Stomach (tissue), 9 donors: ENCODE data around the gene CUEDC1. TPM values are rescaled to one million over a fixed set of nuclear protein-coding genes. Genes with fewer than 3 reads are reported as not detected.
A peak's percentile ranks its signal among the peaks of the same experiment; 100 is the strongest.

ENCODE experiments used
- DNase-seq, 2 donors: peaks; one replicate each; pipeline versions ENCODE4 v3.0.0 to v3.0.0-alpha.2; 2013 to 2019
- H3K27ac ChIP-seq, 5 donors: fragments of 200-600 bp in 4 of 5; sonication (generic) in 4 of 5; one replicate each; pipeline ENCODE4 v1.5.1; 2013 to 2019; ENCODE audit warnings: mild to moderate bottlenecking in 1 of 5, moderate library complexity in 1 of 5
- H3K27me3 ChIP-seq, 3 donors: fragments of 200-600 bp; sonication (generic); one replicate each; pipeline ENCODE4 v1.5.1; 2017 to 2019; ENCODE audit warnings: mixed run types in 1 of 3
- H3K36me3 ChIP-seq, 4 donors: fragments of 200-600 bp; sonication (generic); 1 replicate in 3 of 4; 2 replicates in 1 of 4; pipeline ENCODE4 v1.5.1; 2016 to 2019
- H3K4me1 ChIP-seq, 4 donors: fragments of 200-600 bp; sonication (generic); one replicate each; pipeline ENCODE4 v1.5.1; 2016 to 2019
- H3K4me3 ChIP-seq, 4 donors: fragments of 200-600 bp; sonication (generic) in 3 of 4; one replicate each; pipeline ENCODE4 v1.5.1; 2016 to 2019; ENCODE audit warnings: mild to moderate bottlenecking in 1 of 4
- H3K9me3 ChIP-seq, 4 donors: fragments of 200-600 bp; sonication (generic); one replicate each; pipeline ENCODE4 v1.5.1; 2016 to 2019
- EP300 ChIP-seq: sonication (generic); formaldehyde crosslinking; IDR thresholded peaks from one replicate; pipeline ENCODE4 v1.6.1; 2017; ENCODE audit warnings: antibody characterized with exemption
- POLR2A ChIP-seq, 4 donors: fragments of 450-650 bp; IDR thresholded peaks; one replicate each; pipeline ENCODE4 v1.6.1; 2016; ENCODE audit warnings: antibody characterized with exemption in 4 of 4, control low read depth in 2 of 4, mild to moderate bottlenecking in 1 of 4, moderate library complexity in 1 of 4
- POLR2AphosphoS5 ChIP-seq, 3 donors: sonication (generic); formaldehyde crosslinking; IDR thresholded peaks; one replicate each; pipeline ENCODE4 v1.6.1; 2016; ENCODE audit warnings: antibody characterized with exemption in 3 of 3
- WGBS, 5 donors: extraction: QIAGEN DNeasy Blood & Tissue Kit in 3 of 5; methylation state at CpG; one replicate each; pipeline versions ENCODE4 v1.1.5 to v1.1.7; 2013 to 2018; 5-methylcytosine and 5-hydroxymethylcytosine counted together
- intact Hi-C: fragments of 100-400 bp; cut with DNase I; formaldehyde crosslinking; loops from one replicate; pipeline ENCODE4 v1.15.1; 2023; ENCODE audit warnings: low total_unique reads
- polyA plus RNA-seq, 3 donors: library from polyadenylated mRNA; stranded (reverse); fragments of 200-250 nt; gene quantifications; one replicate each; pipeline ENCODE4 v1.2.3, GENCODE V29; 2013
- total RNA-seq, 5 donors: library from RNA; depleted of rRNA; stranded (reverse); fragments of >200 nt; gene quantifications; one replicate each; pipeline versions ENCODE4 v1.1.0 to v1.2.3, GENCODE V29; 2014 to 2016
- TF ChIP-seq, protein P1 (sequence below), 7 experiments: fragments of 450-650 bp in 4 of 7; fragments of 200-600 bp in 3 of 7; sonication (generic) in 3 of 7; IDR thresholded peaks; one replicate each; pipeline ENCODE4 v1.5.1; 2016 to 2019; ENCODE audit warnings: antibody characterized with exemption in 7 of 7, control low read depth in 2 of 7, mild to moderate bottlenecking in 1 of 7
- donor health status: healthy with polysubstance abuse.
- donor health status: Bipolar disorder and iron deficiency.
- donor health status: healthy.

CUEDC1 gene
- total and polyA plus RNA-seq, 8 donors: 10.5 to 111 (median 21.7) TPM

DNA sequence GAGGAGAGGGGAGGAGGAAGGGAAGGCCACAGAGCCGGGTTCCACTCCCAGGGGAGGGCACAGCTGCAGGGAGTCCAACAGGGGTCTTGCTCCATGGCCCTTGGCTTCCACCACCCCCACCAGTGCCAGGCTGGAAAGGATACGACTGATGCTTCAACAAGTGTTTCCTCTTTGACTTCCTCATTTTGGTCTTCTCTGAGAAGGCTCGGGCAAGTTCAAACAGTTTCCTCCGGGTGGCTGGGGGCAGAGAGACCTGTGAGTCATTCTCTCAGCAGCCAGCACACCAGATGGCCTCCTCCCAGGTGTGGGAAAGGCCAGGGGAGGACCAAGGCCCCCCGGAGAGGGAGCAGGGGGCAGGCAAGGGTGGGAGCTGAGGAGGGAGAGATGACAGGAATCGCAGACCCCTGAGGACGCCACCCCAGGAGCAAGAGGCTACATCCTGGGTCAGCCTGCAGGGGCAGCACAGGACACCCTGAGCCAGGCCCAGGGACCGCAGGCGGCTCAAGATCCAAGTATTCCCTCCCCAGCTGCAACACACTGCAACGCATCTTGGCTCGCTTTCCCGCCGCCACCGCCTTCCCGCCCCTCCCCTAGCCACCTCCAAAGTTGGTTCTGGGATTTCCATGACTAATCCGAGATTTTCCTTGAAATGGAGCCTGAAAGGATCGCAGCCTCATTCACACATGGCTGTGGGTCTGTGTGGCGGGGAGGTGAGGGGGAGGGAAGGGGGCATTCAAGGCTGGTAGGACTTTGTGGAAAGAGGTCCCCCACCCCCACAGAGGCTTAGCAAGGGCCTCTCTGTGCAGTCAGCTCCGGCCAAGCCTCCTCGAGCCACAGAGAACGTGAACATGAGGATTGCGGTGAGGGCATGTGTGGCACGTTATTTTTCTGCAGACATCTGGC is 87.0 kb downstream of the CUEDC1 start:
- H3K9me3 ChIP-seq: no peaks in the 10 kb centered on the region
- H3K4me3 ChIP-seq: no peak overlapping the region
- peak; percentile 43 to 84 for DNase-seq
- peak overlapping the region; percentile 52 to 86 (median 84) for H3K27ac ChIP-seq
- WGBS, 5 donors: 26 to 58% (median 37%) methylated on average over 21 to 23 of the region's 23 CpGs
- TF ChIP-seq POLR2AphosphoS5 (IDR thresholded peaks at IDR 0.05): peak in 1 of 3 donors; percentile 60
- TF ChIP-seq EP300: no peak
- TF ChIP-seq, protein P1, sequence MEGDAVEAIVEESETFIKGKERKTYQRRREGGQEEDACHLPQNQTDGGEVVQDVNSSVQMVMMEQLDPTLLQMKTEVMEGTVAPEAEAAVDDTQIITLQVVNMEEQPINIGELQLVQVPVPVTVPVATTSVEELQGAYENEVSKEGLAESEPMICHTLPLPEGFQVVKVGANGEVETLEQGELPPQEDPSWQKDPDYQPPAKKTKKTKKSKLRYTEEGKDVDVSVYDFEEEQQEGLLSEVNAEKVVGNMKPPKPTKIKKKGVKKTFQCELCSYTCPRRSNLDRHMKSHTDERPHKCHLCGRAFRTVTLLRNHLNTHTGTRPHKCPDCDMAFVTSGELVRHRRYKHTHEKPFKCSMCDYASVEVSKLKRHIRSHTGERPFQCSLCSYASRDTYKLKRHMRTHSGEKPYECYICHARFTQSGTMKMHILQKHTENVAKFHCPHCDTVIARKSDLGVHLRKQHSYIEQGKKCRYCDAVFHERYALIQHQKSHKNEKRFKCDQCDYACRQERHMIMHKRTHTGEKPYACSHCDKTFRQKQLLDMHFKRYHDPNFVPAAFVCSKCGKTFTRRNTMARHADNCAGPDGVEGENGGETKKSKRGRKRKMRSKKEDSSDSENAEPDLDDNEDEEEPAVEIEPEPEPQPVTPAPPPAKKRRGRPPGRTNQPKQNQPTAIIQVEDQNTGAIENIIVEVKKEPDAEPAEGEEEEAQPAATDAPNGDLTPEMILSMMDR (IDR thresholded peaks at IDR 0.05): peak in 3 of 7 experiments; percentile 16 to 29 (median 21)
- TF ChIP-seq POLR2A (IDR thresholded peaks at IDR 0.05): no peak
- peaks cover 22 to 69% (median 59%) of the 10 kb centered on the region in 4 donors for H3K36me3 ChIP-seq
- H3K27me3 ChIP-seq: no peaks in the 10 kb centered on the region
- peaks cover 23 to 48% (median 34%) of the 10 kb centered on the region in 4 donors for H3K4me1 ChIP-seq
- intact Hi-C loops: loop anchor here (10.0 kb wide), 1 partner anchor 217 kb away; the partner anchor contains the start of gene DYNLL2

DNA sequence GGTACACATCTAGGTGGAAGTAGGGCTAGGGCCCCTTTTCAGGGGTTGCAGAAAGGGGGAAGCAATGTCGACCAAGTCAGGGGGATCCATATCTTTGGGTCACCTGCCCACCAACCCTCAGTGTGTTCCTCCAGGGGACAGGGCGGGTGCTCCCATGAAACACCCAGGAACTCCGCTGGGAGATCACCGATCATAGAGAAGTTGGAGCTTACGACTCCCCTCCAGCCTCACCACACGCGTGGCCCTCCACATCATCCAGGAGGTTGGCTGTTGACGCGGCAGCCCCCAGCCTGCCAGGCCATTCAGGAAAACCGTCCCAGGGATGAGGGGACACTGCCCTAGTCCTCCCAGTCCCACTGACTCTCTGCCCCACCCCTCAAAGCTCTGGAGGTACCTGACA is 88.1 kb downstream of the CUEDC1 start:
- H3K27ac ChIP-seq: peak overlapping the region in 4 of 5 donors; percentile 79 to 86 (median 85)
- 86 to 97% (median 94%) methylated on average over 8 to 10 of the region's 10 CpGs for WGBS, 5 donors
- TF ChIP-seq POLR2A (IDR thresholded peaks at IDR 0.05) (no peak), POLR2AphosphoS5 (IDR thresholded peaks at IDR 0.05) (no peak), EP300 (no peak)
- TF ChIP-seq, protein P1 (IDR thresholded peaks at IDR 0.05): no peak
- H3K9me3 ChIP-seq: no peaks in the 10 kb centered on the region
- no peak for DNase-seq
- H3K36me3 ChIP-seq: peaks cover 12 to 57% (median 50%) of the 10 kb centered on the region in 4 donors
- intact Hi-C loops: loop anchor here (10.0 kb wide), 1 partner anchor 218 kb away; the partner anchor contains the start of gene DYNLL2
- H3K4me1 ChIP-seq: peaks cover 24 to 48% (median 34%) of the 10 kb centered on the region in 4 donors
- no peak overlapping the region for H3K4me3 ChIP-seq
- no peaks in the 10 kb centered on the region for H3K27me3 ChIP-seq

DNA sequence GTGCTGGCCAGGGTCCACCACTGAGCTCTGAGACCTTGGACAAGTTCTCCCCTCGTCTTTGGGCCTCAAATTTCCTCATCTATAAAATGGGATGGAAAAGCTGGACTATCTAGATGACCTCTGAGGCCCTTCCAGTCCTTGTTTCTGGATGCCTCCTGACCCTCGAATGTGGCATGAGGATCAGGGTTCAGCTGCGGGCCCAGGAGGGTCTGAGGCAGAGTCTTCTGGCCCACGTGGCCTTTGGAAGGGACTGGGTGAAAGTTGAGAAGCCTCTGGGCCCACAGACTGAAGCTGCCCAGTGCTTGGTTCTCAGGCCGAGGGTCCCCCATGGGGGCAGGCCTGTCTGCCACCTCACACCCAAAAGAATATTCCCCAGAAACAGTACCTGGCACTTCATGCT is 88.5 kb downstream of the CUEDC1 start:
- intact Hi-C loops: loop anchor here (10.0 kb wide), 1 partner anchor 218 kb away; the partner anchor contains the start of gene DYNLL2
- no peak for TF ChIP-seq POLR2AphosphoS5 (IDR thresholded peaks at IDR 0.05)
- TF ChIP-seq POLR2A (IDR thresholded peaks at IDR 0.05): no peak

DNA sequence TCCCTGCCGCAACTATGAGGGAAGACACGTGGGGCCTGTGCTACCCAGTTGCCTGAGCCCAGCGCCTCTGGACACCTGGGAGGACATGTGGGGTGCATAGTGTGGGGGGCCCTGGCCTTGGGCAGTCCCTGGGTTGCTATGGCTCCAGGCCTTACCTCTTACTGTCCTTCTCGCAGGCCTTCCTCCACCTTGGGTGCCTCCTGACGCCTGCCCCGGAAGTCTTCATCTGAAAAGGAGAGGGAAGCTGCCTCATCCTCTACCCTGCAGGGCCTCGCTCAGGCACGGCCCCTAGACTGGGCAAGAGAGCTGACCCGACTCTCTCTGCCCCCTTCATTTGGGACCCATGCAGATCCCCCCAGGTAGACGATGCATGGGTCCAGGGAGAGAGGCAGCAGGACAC is 88.9 kb downstream of the CUEDC1 start:
- WGBS, 5 donors: 91 to 96% (median 94%) methylated on average over 9 to 10 of the region's 10 CpGs
- DNase-seq: no peak
- no peaks in the 10 kb centered on the region for H3K9me3 ChIP-seq
- H3K27me3 ChIP-seq: no peaks in the 10 kb centered on the region
- peaks cover 32 to 53% (median 39%) of the 10 kb centered on the region in 4 donors for H3K4me1 ChIP-seq
- TF ChIP-seq, protein P1 (IDR thresholded peaks at IDR 0.05): no peak
- TF ChIP-seq POLR2AphosphoS5 (IDR thresholded peaks at IDR 0.05) (no peak), EP300 (no peak), POLR2A (IDR thresholded peaks at IDR 0.05) (no peak)
- peak overlapping the region in 2 of 5 donors; percentile 5 to 86 for H3K27ac ChIP-seq
- H3K36me3 ChIP-seq: peaks cover 6 to 51% (median 43%) of the 10 kb centered on the region in 4 donors
- H3K4me3 ChIP-seq: no peak overlapping the region
- intact Hi-C loops: loop anchor here (10.0 kb wide), 1 partner anchor 218 kb away; the partner anchor contains the start of gene DYNLL2

More for the DNA sequence above, 88.5 kb downstream of the CUEDC1 start:
- Histone ChIP-seq H3K27ac (peak overlapping the region in 3 of 5 donors; percentile 79 to 86 (median 86)), H3K9me3 (no peaks in the 10 kb centered on the region), H3K4me1 (peaks cover 28 to 49% (median 35%) of the 10 kb centered on the region in 4 donors), H3K36me3 (peaks cover 8 to 53% (median 46%) of the 10 kb centered on the region in 4 donors), H3K4me3 (no peak overlapping the region), H3K27me3 (no peaks in the 10 kb centered on the region)
- WGBS, 5 donors: 87 to 100% (median 89%) methylated on average over 4 to 5 of the region's 5 CpGs
- DNase-seq: no peak
